Head of caudate nucleus (tissue), 42 donors: ENCODE data around the gene KRTAP10-7.
"Not testable (repeated sequence)": the region's sequence is repeated elsewhere in the genome, so short reads cannot be mapped to it uniquely, and the experiment has no call there.

Source experiments
- DNase-seq, 42 donors: peaks; one replicate each; pipeline versions ENCODE4 v3.0.0 to v3.0.0-alpha.2; 2020 to 2021; ENCODE audit warnings: mixed read lengths in 7 of 42
- intact Hi-C: fragments of 100-400 bp; cut with DNase I; formaldehyde crosslinking; loops from one replicate; pipeline ENCODE4 v1.15.0; 2022

The KRTAP10-7 gene

DNA sequence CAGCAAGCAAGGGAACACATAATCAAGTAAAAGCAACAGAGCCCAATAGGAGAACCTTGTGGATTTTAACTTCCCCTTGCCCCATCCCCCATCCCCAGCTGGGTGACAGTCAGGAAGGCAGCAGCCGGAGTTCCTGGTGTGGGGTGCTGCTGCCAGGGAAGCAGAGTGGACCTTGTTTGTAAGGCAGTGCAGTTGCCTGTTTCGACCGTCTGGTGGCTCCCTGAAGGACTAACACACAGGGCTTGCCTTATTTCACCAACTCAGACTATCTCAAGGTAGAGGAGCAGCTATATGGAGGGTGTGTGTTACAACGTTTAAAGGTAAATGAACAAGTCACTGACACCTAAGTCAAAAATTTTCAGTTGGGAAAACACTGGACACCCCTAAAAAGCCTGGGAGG lies 18.1 kb downstream of the KRTAP10-7 start:
- intact Hi-C loops: no loop called here
- DNase-seq: peak in 11 of 42 donors; percentile 6 to 45 (median 20)

DNA sequence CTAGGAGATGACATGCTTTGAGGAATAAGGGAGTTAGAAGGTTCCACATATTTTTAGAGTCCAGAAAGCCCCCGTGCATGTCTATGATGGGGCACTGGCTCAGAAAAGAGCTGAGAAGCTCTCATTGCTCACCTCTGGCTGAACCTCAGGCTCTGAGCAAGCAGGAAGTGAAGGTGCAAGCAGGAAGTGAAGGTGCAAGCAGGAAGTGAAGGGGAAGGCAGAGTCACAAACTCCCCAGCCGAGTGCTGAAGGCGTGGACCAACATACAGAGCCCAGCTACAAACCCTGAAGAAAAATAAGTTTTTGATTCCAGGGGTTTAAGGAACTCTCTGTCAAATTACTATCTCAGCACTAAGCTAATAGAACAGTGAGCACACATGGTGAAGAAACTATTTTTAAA lies 18.5 kb downstream of the KRTAP10-7 start:
- DNase-seq: no peak
- intact Hi-C loops: no loop called here

DNA sequence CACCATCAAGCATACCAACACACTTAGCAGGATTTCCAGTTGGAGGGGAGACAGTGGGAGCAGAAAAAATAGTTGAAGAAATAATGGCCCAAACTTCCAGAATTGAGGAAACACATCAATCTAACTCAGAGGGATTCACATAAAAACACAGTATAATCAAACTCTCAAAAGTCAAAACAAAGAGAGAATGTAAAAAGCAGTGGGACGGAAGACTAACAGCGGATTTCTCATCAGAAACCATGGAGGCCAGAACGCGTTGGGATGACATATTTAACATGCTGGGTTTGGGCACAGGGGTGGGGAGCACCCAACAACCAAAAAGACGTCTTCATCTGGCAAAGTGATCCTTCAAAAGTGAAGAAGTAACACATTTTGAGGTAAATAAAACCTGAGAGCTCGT lies 19.5 kb downstream of the KRTAP10-7 start:
- no peak for DNase-seq
- intact Hi-C loops: no loop called here

DNA sequence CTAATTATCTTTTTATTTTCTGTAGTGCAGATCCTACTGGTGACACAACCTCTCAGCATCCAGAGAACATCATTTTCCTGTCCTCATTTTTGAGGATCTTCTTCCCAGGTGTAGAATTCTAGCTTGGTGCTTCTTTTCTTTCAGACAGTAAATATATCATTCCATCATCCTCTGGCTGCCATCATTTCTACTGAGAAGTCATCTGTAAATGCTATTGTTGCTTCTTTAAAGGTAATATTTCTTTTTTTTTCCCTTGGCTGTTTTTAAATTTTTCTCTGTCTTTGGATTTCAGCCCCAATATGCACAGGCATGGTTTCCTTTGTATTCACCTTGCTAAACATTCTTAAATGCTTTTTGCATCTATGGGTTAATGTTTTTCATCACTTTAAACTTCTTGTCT lies 23.2 kb downstream of the KRTAP10-7 start:
- intact Hi-C loops: no loop called here

DNA sequence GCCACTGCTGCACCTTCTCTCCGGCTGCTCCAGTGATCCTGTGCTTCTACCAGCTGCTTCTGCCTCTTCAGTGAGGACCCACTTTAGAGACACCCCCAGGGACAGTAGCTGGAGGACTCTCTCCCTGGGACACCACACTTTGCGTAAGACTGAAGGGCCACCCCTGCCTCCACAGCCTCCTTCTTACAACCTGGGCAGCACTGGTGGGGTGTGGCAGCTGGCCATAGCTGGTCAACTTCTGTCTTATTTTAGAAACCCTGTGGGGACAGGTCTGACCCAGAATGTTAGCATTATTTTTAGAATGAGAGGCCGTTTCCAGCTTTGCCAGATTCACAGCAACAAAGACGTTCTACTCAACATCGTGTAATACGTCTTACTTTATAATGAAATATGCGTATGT lies 25.4 kb downstream of the KRTAP10-7 start:
- intact Hi-C loops: no loop called here
- no peak for DNase-seq

More for the DNA sequence above, 23.2 kb downstream of the KRTAP10-7 start:
- DNase-seq: no peak

DNA sequence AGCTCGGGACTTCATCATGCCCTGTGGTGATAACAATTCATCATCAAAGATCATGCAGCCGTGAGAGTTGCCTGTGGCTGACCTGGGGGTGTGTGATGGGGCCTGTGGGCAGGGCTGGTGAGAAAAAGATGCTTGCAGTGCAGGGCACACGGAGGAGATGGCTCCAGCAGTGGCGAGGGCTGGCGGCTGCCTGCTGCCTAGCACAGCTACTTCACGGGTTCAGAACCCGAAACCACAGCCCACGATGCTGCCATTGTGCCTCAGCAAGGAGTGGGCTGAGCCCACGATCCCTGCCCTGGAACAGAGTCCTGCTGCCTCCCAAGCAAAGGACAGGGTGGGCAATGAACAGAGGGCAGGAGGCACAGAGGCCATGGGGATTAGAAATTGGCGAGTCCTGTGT lies 25.9 kb downstream of the KRTAP10-7 start:
- no peak for DNase-seq
- intact Hi-C loops: no loop called here

DNA sequence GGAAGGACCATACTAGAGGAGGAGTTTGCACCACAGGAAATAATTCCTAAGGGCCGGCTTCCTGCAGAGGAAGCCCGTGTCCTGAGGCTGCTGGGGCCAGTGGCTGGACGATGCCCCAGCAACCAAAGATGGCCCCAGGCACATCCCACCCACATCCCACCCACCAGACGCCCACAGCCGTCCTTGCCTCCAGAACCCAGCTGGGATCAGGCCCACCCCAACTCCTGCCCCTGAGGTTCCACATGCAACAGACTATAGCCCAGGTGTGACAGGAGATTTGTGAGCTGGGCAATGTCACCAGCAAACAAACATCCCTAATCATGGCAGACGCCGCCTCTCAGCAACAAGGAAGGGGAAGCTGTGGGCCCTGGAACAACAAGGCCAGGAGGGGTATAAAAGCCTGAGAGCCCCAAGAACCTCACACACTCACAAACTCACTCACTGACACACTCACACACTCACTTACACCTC lies 26.3 kb downstream of the KRTAP10-7 start, which contains the start of gene KRTAP10-9:
Gene KRTAP10-9, plus strand, starts transcription at position 421 of the 471 bp plus-strand sequence. CDS start 79 bp downstream, outside the sequence.
- intact Hi-C loops: no loop called here
- no peak for DNase-seq

DNA sequence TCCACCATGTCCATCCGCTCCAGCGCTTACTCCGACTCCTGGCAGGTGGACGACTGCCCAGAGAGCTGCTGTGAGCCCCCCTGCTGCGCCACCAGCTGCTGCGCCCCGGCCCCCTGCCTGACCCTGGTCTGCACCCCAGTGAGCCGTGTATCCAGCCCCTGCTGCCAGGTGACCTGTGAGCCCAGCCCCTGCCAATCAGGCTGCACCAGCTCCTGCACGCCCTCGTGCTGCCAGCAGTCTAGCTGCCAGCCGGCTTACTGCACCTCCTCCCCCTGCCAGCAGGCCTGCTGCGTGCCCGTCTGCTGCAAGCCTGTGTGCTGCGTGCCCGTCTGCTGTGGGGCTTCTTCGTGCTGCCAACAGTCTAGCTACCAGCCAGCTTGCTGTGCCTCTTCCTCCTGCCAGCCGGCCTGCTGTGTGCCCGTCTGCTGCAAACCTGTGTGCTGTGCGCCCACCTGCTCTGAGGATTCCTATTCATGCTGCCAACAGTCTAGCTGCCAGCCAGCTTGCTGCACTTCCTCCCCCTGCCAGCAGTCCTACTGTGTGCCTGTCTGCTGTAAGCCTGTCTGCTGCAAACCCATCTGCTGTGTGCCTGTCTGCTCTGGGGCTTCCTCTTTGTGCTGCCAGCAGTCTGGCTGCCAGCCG lies 26.9 kb downstream of the KRTAP10-7 start:
- DNase-seq: not testable (repeated sequence)

DNA sequence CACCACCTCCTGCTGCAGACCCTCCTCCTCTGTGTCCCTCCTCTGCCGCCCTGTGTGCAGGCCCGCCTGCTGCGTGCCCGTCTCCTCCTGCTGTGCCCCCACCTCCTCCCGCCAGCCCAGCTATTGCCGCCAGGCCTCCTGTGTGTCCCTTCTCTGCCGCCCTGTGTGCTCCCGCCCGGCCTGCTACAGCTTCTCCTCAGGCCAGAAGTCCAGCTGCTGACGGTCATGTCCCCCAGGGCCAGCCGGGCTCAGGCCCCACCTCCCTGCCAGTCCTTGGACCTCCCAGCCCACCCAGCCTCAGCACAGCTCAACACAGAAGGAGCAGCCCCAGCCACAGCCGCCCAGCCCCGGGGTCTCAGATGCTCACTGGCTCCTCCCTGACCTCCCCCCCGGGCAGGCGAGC lies 27.4 kb downstream of the KRTAP10-7 start:
- DNase-seq, intact Hi-C loops: not testable (repeated sequence)

More for the DNA sequence above, 26.9 kb downstream of the KRTAP10-7 start:
- intact Hi-C loops: not testable (repeated sequence)

DNA sequence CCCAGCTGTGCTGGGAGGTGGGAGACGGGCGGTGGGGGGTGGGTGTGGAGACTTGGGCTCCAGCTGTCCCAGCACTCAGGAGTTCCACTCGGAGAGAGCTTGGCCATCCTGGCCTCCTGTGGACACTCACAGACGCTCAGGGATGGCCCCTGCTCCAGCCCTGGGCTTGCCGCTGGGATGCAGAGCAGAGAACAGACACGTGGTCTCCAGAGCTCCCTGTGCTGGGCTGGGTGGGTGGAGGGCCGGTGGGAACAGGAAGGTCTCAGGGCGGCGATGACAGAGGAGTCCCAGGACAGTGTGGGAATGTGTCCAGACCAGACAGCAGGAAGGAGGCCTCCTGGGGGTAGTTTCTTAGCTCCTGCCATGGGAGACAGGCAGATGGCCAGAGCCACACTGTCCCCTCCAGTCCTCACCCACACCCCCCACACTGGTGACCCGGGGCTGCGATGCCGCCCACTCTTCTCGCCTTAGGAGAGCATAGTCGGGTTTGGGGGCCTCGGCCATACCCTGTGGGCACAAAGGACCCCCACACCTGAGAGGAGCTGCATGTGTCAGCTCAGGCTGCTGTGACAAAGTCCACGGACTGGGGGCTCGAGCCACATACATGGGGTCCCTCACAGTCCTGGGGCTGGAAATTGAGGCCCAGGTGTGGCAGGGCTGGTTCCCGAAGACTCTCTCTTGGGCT lies 28.5 kb downstream of the KRTAP10-7 start:
- intact Hi-C loops: no loop called here
- no peak for DNase-seq

DNA sequence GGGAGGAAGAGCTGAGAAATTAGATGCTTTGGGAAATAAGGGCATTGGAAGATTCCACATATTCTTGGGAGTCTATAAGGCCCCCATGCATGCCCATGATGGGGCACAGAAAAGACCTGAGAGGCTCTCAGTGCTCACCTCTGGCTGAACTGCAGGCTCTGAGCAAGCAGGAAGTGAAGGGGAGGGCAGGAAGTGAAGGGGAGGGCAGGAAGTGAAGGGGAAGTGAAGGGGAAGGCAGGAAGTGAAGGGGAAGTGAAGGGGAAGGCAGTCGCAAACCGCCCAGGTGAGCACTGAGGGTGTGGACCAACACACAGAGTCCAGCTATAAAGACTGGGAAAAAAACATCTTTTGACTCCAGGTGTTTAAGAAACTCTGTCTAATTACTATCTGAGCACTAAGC lies 30.0 kb downstream of the KRTAP10-7 start:
- intact Hi-C loops: no loop called here
- DNase-seq: no peak

DNA sequence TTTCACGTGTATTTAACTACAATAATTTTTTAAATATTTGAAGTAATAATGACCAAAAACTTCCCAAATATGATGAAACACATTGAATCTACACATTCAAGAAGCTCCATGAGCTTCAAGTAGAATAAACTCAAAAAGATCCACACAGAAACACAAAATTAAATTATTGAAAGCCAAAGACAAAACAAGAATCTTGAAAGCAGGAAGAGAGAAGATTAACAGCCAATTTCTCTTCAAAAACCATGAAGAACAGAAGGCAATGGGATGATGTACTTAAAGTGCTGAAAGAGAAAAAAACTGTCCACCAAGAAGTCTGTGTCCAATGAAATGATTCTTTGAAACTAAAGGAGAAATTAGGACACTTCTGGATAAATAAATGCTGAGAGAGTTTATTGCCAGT lies 31.7 kb downstream of the KRTAP10-7 start:
- no peak for DNase-seq
- intact Hi-C loops: no loop called here

DNA sequence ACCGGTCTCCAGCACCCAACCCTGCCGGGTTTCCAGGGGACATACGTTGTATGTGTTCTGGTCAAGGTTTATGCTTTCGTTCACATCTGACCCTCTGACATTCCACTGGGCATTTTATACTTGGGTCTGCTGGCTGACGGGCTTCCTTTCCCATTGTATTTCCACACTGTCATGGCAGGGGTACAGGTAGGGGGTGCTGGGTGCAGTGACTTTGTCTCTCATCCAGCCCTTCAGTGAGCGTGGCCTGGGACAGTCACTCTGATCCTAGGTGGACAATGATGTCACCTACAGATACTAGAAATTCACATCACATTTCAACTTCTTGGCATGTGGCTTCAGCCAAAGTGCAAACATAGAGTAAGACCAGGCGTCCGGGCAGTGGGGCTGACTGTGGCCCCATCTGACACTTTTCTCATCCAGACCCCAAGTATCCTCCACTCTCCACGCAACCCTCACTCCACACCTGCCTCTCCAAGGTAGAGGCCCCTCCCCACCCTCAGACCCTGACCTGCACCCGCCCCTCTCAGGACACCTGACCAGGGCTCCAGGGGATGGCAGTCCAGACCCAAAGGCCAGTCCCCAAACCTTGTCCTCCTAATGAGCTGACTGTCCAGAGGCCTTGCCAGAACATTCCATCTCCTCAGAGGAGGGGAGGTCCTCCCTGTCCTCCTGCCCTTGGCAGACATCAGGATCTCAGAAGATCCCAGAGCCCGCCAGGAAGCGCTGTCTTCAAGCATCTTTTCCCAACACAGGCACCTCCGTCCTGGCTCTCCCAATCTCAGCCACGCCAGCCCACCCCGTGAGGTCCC lies 36.0 kb downstream of the KRTAP10-7 start:
- no peak for DNase-seq
- intact Hi-C loops: no loop called here

DNA sequence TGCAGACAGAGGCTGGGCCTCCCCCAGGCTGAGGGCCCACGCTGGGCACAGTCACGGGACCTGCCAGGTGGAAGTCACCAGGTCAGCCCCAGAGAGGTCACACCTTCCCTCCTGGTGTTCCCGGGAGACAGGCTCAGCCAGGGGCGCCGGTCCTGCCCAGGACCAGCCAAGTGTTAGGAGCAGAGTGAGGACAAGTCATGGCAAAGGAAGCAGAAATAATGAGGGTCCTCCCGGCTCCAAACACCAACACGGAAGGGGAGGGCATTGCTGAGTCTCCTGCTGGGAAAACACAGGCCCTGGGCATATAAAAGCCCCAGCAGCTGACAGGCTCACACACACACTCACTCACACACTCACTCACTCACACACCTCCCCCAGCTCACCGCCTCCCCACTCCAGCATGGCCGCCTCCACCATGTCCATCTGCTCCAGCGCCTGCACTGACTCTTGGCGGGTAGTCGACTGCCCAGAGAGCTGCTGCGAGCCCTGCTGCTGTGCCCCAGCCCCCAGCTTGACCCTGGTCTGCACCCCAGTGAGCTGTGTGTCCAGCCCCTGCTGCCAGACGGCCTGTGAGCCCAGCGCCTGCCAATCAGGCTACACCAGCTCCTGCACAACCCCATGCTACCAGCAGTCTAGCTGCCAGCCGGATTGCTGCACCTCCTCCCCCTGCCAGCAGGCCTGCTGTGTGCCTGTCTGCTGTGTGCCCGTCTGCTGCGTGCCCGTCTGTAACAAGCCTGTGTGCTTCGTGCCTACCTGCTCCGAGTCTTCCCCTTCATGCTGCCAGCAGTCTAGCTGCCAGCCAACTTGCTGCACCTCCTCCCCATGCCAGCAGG lies 36.8 kb downstream of the KRTAP10-7 start, which contains the start of gene KRTAP10-10:
Gene KRTAP10-10, plus strand, starts transcription at position 339 of the 833 bp plus-strand sequence. Its CDS starts 62 bp downstream, at position 401.
- intact Hi-C loops: no loop called here
- DNase-seq: no peak

DNA sequence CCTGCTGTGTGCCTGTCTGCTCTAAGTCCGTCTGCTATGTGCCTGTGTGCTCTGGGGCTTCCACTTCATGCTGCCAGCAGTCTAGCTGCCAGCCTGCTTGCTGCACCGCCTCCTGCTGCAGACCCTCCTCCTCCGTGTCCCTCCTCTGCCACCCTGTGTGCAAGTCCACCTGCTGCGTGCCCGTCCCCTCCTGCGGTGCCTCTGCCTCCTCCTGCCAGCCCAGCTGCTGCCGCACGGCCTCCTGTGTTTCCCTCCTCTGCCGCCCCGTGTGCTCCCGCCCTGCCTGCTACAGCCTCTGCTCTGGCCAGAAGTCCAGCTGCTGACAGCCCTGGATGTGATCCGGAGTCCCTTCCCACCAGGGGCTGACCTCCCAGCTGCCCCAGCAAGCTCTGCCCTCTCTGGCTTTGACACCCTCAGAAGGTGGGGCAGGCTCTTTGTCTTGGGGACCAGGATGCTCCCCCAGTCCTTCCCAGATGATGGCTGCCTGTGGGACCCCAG lies 37.5 kb downstream of the KRTAP10-7 start:
- DNase-seq, intact Hi-C loops: not testable (repeated sequence)

DNA sequence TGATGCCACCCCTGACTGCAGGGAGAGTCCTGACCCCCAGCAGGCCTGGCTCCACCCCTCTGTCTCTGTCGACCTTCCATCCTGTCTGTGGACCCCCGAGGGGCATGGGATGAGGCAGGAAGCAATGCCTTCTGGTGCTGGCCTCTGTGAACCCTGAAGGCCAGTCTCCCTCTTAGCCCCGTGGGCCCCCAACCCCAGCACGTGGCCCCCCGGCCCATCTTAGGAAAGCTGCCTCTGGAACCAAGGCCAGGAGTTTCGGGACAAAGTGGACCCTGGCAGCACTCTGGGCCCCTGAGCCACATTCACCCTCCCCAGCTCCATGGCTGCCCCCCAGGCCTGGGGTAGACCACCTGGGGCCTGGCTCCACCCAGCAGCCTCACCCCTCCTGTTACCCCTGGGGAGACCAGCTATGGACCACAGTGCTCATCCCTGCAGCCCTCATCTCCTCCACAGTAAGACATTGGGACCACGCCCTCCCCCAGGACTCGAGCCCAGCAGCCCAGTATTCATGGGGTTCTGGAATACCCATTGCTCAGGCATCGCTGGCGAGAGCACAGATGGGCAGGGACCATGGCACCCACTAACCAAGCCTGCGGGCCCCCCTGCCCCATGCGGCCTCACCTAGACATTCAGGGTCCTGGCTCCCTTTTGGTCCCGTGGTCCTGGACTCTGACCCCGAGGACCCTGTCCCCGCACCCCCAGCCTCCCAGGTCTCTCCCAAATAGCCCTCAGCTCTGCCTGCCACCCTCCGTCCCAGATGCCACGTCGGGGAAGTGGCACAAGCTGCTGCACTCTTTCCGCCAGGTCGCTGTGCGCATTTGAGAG lies 38.3 kb downstream of the KRTAP10-7 start:
- intact Hi-C loops, DNase-seq: not testable (repeated sequence)

DNA sequence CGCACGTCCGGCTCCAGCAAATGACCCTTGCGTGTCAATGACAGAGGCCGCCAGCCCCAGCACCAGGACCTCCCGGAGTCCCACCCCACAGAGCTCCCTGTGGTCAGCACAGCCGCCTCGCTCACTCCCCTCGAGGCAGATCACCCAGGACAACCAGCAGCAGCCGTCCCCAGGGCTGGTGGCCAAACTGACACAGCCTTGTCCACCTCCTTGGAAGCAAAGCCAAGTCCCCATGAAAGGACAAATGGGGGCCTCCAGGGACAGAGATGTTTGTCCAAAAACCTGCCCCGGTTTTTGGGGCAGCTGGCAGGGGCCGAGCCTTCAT lies 38.9 kb downstream of the KRTAP10-7 start:
- DNase-seq: no peak
- intact Hi-C loops: no loop called here

DNA sequence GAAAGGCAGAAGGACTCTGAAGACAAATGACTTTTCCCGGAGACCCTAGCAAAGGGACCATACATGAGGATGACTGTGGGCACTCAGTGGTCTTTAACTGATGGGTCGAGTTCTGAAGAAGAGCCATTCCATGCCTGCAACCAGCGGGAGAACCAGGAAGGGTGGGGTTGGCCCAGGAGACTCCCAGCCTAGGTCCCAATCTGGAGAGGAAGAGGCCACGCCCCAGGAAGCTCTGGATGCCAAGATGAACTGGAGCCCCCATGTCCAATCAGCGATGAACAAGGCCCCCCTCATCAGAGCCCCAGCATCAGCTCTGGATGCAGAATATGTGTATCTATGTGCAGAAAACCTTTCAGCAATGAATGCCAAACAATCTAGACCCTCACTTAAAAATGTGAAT lies 40.4 kb downstream of the KRTAP10-7 start:
- no peak for DNase-seq
- intact Hi-C loops: no loop called here
